NCI-H1694 (cell line): ENCODE results near the gene SYNGR4.

ENCODE experiments used
- DNase-seq: peaks from one replicate; lab custom pipeline; 2025; lab: John Stamatoyannopoulos, UW

The SYNGR4 gene

GRCh38 chr19:48396016-48396823, 32.1 kb downstream of the SYNGR4 start:
- no peak for DNase-seq

DNA sequence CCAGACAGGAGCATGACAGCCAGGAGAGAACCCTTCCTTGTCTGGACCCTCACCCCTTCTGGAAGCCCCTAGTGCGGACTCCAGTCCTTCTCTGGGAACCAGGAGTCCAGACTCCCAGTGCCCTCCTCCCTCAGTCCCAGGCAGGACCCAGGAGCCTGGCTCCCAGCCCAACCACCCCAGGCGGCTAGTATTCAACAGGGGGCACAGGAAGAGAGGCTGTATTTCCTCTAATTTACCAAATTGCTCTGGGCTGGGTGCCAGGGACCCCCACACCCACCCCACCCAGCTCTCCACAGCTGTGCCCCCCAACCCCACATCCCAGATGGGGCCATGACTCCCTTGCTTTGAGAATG, 32.6 kb downstream of the SYNGR4 start:
- DNase-seq: no peak

- DNase-seq: no peak
Observed at GRCh38 chr19:48397263-48398101, 33.3 kb downstream of the SYNGR4 start.

GRCh38 chr19:48398102-48398374, 33.9 kb downstream of the SYNGR4 start:
- DNase-seq: no peak

- DNase-seq: peak; percentile 71
Observed at GRCh38 chr19:48398375-48399235, 34.4 kb downstream of the SYNGR4 start.

GRCh38 chr19:48400018-48400742, 36.0 kb downstream of the SYNGR4 start:
- DNase-seq: no peak

DNA sequence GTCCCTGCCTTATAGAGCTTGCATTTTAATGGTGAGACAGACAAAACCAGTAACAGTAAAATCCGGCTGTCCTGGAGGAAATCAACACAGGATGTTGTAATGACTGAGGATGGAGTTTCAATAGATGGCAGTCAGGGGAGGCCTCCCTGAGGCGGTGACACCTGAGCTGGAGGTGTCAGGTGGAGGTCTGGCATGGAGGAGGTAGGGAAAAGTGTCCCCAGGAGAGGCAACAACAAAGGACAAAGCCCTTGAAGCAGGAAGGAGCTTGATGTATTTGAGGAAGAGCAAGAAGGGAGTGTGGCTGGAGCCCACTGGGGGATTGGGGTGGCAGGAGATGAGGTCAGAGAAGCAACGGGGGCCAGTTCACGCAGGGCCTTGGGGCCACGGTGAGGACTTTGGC, 37.1 kb downstream of the SYNGR4 start:
- no peak for DNase-seq

GRCh38 chr19:48403606-48404005, 39.4 kb downstream of the SYNGR4 start:
- peak; percentile 69 for DNase-seq

DNA sequence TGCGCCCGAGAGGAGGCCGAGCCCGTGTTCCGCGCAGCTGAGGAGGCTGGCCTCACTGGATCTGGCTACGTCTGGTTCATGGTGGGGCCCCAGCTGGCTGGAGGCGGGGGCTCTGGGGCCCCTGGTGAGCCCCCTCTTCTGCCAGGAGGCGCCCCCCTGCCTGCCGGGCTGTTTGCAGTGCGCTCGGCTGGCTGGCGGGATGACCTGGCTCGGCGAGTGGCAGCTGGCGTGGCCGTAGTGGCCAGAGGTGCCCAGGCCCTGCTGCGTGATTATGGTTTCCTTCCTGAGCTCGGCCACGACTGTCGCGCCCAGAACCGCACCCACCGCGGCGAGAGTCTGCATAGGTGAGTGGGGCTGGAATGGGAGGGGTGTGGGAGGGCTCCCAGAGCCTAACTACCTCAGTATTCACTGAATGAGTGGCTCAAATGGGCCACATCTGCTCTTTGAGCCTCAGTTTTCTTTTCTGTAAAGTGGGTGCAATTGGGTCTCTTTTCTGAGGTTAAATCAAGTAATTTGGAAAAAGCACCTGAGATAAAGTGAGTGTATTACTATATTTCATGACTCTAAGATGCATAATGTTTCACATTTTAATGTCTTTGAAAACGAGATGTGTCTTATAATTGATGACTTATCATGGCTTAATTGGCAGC, 41.0 kb downstream of the SYNGR4 start:
- DNase-seq: no peak

- DNase-seq: no peak
Observed at GRCh38 chr19:48405850-48406249, 41.7 kb downstream of the SYNGR4 start.

DNA sequence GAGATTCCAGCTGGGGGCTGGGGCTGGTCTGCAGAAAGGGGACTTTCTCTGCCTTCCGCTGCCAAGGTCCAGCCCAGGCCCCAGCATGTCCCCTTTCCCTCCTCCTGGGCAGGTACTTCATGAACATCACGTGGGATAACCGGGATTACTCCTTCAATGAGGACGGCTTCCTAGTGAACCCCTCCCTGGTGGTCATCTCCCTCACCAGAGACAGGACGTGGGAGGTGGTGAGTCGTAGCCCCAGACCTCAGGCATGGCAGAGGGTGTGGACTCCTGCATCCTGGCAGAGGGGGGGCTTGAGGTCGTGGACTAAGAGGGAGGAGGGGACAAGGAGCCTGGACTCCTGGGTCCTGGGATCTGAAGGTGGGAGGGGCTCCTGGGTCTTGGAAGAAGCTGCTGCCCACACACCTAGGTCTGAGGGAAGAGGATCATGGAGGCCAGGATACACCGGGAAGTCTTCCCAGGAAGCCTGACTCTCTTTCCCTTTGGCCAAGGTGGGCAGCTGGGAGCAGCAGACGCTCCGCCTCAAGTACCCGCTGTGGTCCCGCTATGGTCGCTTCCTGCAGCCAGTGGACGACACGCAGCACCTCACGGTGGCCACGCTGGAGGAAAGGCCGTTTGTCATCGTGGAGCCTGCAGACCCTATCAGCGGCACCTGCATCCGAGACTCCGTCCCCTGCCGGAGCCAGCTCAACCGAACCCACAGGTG, 49.9 kb downstream of the SYNGR4 start:
- no peak for DNase-seq

DNA sequence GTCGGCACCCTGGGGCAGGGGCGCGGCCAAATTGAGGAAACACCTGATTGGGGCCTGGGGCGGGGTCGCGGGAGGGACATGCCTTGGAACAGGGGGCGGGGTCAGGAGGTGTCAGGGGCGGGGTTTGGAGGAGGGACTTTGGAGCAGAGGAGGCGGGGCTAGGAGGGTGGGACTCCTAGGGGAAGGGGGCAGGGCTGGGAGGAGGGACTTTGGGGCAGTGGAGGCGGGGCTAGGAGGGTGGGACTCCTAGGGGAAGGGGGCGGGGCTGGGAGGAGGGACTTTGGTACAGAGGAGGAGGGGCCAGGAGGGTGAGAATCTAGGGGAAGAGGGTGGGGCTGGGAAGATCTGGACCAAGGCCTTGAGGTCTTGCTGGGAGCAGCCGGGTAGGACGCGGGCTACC, 51.2 kb downstream of the SYNGR4 start:
- no peak for DNase-seq

- no peak for DNase-seq
Observed at GRCh38 chr19:48415806-48416221, 51.6 kb downstream of the SYNGR4 start.

DNA sequence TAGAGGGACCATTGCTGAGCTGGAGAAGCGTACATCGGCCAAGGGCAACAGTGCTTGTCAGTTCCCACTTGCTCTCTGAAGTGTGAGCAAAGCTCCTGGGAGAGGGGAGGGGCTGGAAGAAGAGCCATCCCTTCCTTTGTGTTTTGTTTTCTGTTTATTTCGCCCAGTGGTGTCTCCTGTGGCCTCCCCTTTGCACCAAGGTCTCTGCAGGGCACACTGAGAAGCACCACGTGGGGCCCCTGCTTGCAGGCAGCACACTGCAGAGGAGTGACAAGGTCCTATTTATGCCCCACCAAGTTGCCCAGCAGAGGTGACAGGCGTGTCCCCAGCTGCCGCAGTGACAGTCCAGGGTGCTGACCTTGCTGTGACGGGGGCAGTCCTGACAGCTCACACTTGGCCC, 53.3 kb downstream of the SYNGR4 start:
- no peak for DNase-seq

DNA sequence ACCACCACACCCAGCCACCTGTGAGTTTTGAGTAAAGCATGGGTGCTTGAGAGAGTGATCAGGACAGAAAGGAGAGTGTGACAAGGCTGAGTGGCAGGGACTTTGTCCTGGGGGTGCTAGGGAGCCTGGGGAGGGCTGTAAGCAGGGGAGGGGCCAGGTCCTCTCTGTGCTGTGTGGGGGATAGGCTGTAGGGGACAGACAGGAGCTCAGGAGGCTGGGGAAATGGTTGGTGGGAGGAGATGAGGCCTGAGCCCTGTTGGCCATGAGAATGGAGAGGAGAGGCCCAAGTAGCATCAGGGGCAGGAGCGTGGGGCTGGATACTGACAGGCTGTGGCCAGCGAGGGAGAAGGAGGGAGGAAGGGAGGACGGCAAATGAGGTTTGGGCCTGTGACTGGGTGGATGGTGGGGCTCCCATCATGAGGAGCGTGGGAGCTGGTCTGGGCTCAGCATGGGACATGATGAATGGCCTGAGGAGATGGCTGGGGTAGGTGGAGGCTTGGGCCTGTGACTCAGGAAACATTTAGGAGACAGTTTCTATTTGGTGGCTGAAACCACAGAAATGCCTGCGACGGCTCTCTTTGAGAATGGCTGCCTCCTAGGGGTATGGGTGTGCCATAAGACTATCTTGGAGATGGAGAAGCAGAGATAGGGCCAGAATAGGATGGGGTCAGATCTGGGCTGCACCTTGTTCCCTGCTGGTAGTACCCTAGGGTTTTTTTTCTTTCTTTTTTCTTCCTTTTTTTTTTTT, 54.3 kb downstream of the SYNGR4 start:
- no peak for DNase-seq

DNA sequence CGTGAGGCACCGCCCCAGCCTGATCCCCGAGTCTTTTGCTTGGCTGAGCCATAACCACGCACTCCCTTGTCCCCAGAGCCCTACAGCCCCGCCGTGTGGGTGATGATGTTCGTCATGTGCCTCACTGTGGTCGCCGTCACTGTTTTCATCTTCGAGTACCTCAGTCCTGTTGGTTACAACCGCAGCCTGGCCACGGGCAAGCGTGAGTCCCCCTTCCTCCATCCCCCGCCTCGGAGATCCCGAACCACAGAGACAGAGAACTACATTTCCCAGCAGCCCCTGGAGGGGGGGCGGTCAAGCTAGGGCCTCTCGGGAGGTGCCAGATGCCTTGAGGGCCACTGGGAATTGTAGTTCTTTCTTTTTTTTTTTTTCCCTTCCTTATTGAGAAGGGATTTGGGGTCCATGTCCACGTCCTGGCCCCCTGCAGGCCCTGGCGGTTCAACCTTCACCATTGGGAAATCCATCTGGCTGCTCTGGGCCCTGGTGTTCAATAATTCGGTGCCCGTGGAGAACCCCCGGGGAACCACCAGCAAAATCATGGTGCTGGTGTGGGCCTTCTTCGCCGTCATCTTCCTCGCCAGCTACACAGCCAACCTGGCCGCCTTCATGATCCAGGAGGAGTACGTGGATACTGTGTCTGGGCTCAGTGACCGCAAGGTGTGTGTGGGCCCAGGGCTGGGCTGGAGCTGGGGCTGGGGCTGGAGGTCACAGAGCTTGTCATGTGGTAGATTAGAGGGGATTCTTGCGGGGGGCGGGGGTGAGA, 55.2 kb downstream of the SYNGR4 start:
- no peak for DNase-seq

GRCh38 chr19:48421548-48421947, 57.4 kb downstream of the SYNGR4 start:
- no peak for DNase-seq

DNA sequence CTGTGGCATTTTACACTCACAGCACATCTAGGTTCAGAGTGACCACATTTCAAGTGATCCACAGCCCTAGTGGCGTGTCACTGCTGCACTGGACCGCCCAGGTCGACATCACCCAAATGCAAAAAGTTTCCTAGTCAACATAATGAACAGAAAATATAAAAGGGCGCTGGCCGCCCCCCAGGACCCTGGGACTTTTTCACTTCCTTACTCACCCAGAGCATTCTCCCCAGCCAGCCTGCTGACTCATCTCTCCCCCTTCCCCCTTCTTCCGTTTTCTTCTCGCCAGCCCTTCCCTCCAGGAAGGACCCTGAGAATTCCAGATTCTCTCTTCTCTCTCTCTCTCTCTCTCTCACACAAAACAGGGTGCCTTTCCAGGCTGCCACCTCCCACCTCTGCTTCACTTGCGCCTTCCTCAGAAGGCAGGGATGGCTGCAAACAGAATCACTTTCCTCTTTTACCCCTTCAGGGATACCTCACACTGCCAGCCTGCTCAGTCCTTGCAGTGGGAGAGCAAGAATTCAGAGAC, 60.6 kb downstream of the SYNGR4 start:
- no peak for DNase-seq
